Testis (tissue), 2 donors: ENCODE measurements around the gene WDR17.

Source experiments
- CTCF ChIP-seq, 3 experiments: fragments of 450-650 bp in 2 of 3; fragments of 200-600 bp in 1 of 3; sonication (generic) in 1 of 3; IDR thresholded peaks; one replicate each; pipeline ENCODE4 v1.5.1; 2016 to 2019; ENCODE audit warnings: antibody characterized with exemption in 3 of 3, mild to moderate bottlenecking in 2 of 3, moderate library complexity in 1 of 3
- POLR2A ChIP-seq: fragments of 450-650 bp; IDR thresholded peaks from one replicate; pipeline ENCODE4 v1.6.1; 2017; ENCODE audit warnings: antibody characterized with exemption, mild to moderate bottlenecking, moderate library complexity

DNA sequence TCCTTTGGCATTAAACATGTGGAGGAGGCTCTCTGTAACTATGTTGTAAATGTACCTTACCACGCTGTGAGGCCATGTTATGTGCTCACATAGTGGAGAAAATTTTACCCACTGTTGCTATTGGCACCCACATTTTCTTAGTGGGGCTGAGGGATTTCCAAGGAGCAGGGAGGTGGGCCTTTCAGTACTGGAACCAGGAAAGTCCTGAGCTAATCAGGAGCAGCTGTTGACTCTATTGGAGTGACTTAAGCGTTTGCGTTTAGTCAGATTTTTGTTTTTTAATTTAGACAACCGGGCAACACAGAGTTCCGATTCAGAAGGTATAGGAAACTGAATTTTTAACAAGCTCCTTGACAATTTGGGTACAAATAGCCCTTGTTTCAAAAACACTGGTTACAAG, 30.7 kb upstream of the WDR17 start:
- TF ChIP-seq CTCF (IDR thresholded peaks at IDR 0.05) (no peak), POLR2A (no peak)
